ENCODE results near the gene RELB. TPM values are rescaled to one million over a fixed set of nuclear protein-coding genes. Genes with fewer than 3 reads are reported as not detected.
A peak's percentile ranks its signal among the peaks of the same experiment; 100 is the strongest.
"Not testable (repeated sequence)": the region's sequence is repeated elsewhere in the genome, so short reads cannot be mapped to it uniquely, and the experiment has no call there.

RELB gene
- total RNA-seq, 1 donor from 2014 or later: 12.2 TPM

GRCh38 chr19:44987148-44987675 lies 14.1 kb upstream of the RELB start:
- no peak for DNase-seq (ENCODE audit: low spot score)

GRCh38 chr19:44988273-44988672 lies 13.0 kb upstream of the RELB start:
- DNase-seq (ENCODE audit: low spot score): no peak

GRCh38 chr19:44988896-44989556 lies 12.2 kb upstream of the RELB start:
- peak; percentile 44 for DNase-seq (ENCODE audit: low spot score)

GRCh38 chr19:44990459-44990858 lies 10.8 kb upstream of the RELB start:
- no peak for DNase-seq (ENCODE audit: low spot score)

GRCh38 chr19:44990966-44991365 lies 10.3 kb upstream of the RELB start:
- no peak for DNase-seq (ENCODE audit: low spot score)

- no peak for DNase-seq (ENCODE audit: low spot score)
Observed at GRCh38 chr19:44992336-44993163, 8.7 kb upstream of the RELB start.

- DNase-seq (ENCODE audit: low spot score): no peak
Observed at GRCh38 chr19:44993526-44993925, 7.7 kb upstream of the RELB start.

- no peak for DNase-seq (ENCODE audit: low spot score)
Observed at GRCh38 chr19:44993926-44994537, 7.2 kb upstream of the RELB start.

GRCh38 chr19:44998025-44998424 lies 3.2 kb upstream of the RELB start:
- no peak for DNase-seq (ENCODE audit: low spot score)

GRCh38 chr19:44999131-44999925 lies 1.9 kb upstream of the RELB start:
- not testable (repeated sequence) for DNase-seq (ENCODE audit: low spot score)

GRCh38 chr19:45000665-45001064 lies 599 bp upstream of the RELB start:
- not testable (repeated sequence) for DNase-seq (ENCODE audit: low spot score)

- DNase-seq (ENCODE audit: low spot score): no peak
Observed at GRCh38 chr19:45003485-45003884, 2.2 kb downstream of the RELB start.

- no peak for DNase-seq (ENCODE audit: low spot score)
Observed at GRCh38 chr19:45005787-45006186, 4.5 kb downstream of the RELB start.

GRCh38 chr19:45008552-45008951 lies 7.3 kb downstream of the RELB start:
- no peak for DNase-seq (ENCODE audit: low spot score)

- no peak for DNase-seq (ENCODE audit: low spot score)
Observed at GRCh38 chr19:45009625-45010255, 8.5 kb downstream of the RELB start.

- no peak for DNase-seq (ENCODE audit: low spot score)
Observed at GRCh38 chr19:45010306-45010705, 9.0 kb downstream of the RELB start.

GRCh38 chr19:45011959-45012358 lies 10.7 kb downstream of the RELB start:
- DNase-seq (ENCODE audit: low spot score): no peak

- DNase-seq (ENCODE audit: low spot score): peak; percentile 68
Observed at GRCh38 chr19:45016388-45017314, 15.4 kb downstream of the RELB start.

- DNase-seq (ENCODE audit: low spot score): no peak
Observed at GRCh38 chr19:45019187-45019586, 17.9 kb downstream of the RELB start.

- no peak for DNase-seq (ENCODE audit: low spot score)
Observed at GRCh38 chr19:45020071-45020470, 18.8 kb downstream of the RELB start.
